Daoy (cell line): ENCODE data around the gene NEURL2. TPM values are rescaled to one million over a fixed set of nuclear protein-coding genes. Genes with fewer than 3 reads are reported as not detected.
"Not testable (repeated sequence)": the region's sequence is repeated elsewhere in the genome, so short reads cannot be mapped to it uniquely, and the experiment has no call there.

ENCODE experiments used
- DNase-seq: peaks from one replicate; pipeline ENCODE4 v3.0.0-alpha.2; 2015; ENCODE audit warnings: low read depth
- total RNA-seq: library from RNA; depleted of rRNA; stranded (reverse); fragments of >200 nt; shearing (Covaris generic); gene quantifications from 2 replicates; pipeline ENCODE4 v1.2.3, GENCODE V29; 2014; rRNA removed

NEURL2 gene, protein sequence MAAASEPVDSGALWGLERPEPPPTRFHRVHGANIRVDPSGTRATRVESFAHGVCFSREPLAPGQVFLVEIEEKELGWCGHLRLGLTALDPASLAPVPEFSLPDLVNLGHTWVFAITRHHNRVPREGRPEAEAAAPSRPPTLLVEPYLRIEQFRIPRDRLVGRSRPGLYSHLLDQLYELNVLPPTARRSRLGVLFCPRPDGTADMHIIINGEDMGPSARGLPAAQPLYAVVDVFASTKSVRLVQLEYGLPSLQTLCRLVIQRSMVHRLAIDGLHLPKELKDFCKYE
- 0.42 and 2.3 TPM in 2 replicates for total RNA-seq

DNA sequence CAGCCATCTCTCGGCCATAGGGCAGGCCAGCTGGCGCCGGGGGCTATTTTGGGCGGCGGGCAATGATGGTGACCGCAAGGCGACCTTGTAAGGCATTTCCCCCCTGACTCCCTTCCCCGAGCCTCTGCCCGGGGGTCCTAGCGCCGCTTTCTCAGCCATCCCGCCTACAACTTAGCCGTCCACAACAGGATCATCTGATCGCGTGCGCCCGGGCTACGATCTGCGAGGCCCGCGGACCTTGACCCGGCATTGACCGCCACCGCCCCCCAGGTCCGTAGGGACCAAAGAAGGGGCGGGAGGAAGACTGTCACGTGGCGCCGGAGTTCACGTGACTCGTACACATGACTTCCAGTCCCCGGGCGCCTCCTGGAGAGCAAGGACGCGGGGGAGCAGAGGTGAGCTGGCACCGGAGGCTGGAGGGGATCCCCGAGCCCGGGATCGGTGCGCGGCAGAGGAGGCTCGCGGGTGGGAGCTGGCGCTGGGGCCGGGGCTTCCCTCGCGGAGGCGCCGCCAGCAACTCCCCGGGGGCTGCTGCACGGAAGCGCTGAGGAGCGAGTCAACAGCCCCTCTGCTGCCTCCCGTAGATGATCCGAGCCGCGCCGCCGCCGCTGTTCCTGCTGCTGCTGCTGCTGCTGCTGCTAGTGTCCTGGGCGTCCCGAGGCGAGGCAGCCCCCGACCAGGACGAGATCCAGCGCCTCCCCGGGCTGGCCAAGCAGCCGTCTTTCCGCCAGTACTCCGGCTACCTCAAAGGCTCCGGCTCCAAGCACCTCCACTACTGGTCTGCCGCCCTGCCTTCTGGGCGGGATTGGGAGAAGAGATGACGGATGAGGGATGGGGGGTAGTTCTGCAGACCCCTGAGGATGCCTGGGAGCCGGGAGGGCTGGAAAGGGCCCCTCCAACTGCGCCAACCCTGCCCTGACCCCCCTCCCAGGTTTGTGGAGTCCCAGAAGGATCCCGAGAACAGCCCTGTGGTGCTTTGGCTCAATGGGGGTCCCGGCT is at the start of gene NEURL2, which contains the start of gene CTSA:
Gene NEURL2, minus strand, starts transcription at position 224 of the 999 bp plus-strand sequence. Its CDS starts 217 bp downstream, at position 7.
Gene CTSA, plus strand, starts transcription at position 351 of the 999 bp plus-strand sequence. Its CDS starts 234 bp downstream, at position 585.
- DNase-seq: peak; percentile 93

DNA sequence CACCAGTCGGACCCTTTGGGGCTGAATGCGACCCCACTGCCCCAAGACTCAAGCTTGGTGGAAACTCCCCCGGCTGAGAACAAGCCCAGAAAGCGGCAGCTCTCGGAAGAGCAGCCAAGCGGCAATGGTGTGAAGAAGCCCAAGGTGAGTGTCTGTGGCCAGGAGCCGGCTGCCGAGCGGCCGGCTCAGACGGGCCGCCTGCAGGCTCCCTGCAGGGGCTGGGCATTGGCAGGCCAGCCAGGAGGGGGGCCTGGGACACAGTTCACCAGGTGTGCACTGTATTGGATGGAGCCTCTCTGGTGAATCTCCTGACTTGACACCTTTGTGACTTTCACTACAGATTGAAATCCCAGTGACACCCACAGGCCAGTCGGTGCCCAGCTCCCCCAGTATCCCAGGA is 49.5 kb upstream of the NEURL2 start:
- no peak for DNase-seq

DNA sequence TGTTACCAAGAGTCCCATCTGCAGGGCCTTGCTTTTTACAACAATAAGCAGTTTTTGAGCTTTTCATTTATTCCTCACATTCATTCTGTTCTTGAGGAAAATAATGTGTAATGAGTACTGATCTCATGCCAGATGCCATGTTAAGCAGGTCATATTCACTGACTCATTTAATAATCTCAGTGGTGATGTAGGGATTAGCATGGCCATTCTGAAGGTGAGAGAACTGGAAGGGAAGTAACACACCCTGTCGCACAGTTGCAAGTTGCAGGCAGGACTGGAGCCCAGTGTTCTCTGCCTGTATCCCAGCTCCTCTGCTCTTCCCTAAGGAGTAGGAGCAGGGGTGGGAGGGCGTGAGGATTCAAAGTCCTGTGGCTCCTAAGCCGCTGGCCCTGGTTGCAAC is 49.0 kb upstream of the NEURL2 start:
- DNase-seq: no peak

DNA sequence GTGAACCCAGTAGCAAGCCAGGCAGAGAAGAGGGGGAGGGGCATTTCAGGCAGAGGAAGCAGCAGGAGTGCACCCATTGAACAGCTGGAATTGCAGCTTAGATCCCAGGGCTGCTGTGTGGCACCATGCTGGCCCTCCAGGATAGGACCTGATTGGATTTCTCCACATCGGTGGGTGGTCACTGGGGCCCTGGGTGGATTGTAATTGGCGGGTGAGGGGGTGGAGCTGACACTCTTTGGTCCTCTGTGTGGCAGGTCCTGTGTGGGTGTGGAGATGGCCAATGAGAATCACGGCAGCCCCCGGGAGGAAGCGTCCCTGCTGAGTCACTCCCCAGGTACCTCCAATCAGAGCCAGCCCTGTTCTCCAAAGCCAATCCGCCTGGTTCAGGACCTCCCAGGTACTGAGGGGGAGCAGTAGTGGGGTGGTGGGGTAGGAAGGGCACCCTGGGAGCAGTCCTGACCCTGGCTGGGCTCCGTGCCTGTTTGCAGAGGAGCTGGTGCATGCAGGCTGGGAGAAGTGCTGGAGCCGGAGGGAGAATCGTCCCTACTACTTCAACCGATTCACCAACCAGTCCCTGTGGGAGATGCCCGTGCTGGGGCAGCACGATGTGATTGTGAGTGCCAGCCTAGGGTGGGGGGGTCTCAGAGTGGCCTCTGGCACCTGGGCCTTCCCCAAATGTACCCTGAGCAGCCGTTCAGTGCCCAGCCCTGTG is 47.9 kb upstream of the NEURL2 start:
- no peak for DNase-seq

DNA sequence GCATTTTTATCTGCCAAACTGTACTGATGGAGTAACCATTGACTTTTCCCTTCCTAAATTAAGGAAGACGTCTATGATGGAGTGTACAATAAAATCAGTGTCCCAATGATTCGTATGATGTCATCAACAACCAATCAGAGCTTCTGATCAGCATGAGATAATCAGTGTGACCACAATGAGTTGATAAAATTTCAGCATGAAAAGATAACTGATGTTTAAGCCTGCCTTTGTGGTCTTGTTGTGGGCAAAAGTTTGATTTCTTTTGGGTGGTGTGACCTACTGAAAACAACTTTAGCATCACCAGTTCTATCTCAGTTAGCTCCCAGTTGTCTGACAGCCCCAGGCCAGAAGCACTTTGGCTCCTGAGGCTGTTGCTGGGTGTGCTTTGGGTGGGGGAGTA is 46.8 kb upstream of the NEURL2 start:
- peak; percentile 26 for DNase-seq

DNA sequence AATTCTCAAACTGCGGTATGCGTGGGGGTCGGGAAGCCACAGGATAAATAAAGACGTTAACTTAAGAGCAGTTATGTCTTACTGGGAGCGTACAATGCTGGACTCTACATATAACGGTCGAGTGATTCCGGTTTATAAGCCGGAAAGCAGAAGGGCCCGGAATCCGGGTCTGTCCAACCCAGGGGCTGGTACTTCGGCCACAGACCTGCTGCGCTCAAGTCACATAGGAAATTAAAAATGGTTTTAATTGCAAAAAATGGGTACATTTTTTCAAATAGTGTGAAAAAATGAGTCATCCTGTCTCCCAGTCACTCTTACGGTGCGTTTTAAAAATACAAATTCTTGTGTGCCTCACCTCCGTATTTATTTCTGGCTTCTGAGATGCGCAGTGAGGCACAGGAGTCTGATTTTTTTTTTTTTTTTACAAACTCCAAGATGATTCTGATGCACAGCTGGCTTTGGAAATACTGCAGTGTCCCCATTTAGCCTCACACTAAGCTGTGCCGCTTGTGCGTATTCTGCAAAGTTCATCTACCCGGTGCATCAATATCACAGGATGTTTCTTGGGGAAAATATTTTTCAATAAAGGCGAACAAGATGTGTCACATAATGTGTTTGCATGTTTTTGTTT is 44.5 kb upstream of the NEURL2 start:
- DNase-seq: no peak

DNA sequence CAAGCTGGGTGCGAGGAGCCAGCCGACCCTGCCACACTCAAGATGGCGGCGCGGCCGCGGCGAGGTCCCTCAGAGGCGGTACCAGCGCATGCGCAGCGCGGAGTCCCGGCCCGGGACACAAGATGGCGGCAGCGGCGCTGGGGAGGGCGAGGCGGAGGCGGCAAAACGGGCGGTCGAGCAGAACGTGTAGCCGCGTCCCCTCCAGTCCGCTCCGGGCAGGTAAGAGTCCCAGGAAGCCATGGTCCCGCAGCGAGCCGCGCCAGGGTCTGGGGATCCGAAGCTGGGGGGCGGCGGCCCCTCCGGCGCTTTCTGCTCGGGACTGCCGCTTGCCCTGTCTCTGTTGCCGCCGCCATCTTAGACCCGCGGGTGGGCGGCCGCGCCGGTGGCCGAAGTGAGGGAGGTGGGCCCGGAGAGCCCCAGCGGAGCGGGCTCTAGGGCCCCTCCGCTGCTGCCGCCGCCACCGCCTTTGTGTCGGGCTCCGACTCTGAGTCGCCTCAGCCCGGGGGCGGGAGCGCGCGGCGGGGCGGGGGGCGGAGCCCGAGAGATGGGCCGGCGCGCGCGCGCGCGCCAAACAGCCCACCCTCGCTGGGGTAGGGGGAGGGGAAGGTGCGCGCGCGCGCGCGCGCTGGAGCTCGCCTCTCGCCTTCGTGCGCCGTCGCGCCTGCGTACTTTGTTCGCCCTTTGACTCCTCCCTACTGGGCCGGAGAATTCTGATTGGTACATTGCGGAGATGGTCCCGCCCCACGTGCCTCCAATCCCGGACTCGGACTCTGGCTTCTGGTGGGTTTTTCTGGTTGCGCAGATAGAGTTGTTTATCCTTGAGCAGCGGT is 43.8 kb upstream of the NEURL2 start, which contains the start of gene PCIF1:
Gene PCIF1, plus strand, starts transcription at position 98 of the 830 bp plus-strand sequence. CDS start 4,317 bp downstream, outside the sequence.
- DNase-seq: peak; percentile 97

DNA sequence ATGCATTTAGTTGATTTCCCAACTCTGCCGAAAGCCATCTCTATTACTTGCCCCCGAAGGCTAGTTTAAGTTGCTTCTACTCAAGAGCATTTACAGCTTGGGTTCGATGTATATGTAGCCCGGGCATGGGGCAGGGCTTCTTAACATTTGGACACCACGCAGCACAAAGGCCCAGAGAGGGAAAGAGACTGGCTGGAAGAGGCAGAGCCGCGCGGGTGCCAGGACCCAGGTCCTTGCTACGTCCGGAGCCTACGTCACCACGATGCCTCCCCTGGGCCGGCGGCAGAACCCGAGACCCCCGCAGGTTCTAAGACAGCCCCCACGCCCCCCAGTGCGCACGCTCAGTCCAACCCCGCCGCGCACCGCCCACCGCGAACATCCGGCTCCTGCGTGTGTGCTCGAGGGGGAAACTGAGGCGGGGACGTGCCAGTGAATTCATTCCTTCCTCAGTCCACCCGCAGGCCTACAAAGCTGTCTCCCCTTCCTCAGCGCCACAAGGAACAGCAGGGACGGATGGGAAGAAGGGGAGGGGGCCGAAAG is 43.1 kb upstream of the NEURL2 start:
- peak; percentile 44 for DNase-seq

DNA sequence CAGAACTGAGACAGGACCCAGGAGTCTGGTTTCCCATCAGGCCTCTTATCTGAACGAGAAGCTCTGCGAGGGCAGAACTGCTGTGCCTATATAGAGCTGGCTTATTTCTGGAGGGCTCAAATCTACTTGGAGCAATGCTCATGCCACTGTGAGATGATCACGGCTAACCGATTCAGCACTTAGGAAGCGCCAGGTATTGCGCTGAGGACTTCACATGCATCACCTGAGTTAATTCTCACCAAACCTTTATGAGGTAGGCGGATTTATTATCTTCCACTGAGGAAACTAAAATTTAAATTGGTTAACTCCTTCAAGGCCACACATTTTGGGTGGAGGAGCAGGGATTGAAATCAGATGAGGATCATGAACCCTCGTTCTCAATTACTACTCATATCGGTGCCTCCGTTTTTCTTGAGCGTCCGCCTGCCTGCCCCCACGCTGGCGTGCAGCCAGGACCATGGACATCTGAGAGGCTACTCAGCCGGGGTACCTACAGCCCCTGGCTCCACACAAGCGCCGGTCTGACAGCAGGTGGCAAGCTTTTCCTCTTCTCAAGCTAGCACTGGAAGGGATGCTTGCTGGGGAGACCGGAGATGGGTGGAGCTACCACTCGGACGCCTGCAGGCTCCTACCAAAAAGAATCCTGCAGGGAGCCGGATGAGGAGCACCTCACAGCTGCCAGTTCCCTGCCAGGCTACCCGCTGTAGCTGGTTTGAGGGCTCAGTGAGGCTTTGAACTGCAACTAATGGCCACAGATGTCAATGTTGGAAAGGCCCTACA is 42.4 kb upstream of the NEURL2 start:
- DNase-seq: peak; percentile 75

DNA sequence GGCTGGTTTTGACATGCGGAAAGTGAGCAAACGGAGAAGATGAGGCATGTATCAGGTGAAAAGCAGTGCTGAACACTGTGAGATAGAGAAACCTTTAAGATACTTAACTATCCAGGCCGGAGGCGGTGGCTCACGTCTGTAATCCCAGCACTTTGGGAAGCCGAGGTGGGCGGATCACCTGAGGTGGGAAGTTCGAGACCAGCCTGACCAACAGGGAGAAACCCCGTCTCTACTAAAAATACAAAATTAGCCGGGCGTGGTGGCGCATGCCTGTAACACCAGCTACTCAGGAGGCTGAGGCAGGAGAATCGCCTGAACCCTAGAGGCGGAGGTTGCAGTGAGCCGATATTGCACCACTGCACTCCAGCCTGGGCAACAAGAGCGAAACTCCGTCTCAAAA is 40.7 kb upstream of the NEURL2 start:
- not testable (repeated sequence) for DNase-seq

DNA sequence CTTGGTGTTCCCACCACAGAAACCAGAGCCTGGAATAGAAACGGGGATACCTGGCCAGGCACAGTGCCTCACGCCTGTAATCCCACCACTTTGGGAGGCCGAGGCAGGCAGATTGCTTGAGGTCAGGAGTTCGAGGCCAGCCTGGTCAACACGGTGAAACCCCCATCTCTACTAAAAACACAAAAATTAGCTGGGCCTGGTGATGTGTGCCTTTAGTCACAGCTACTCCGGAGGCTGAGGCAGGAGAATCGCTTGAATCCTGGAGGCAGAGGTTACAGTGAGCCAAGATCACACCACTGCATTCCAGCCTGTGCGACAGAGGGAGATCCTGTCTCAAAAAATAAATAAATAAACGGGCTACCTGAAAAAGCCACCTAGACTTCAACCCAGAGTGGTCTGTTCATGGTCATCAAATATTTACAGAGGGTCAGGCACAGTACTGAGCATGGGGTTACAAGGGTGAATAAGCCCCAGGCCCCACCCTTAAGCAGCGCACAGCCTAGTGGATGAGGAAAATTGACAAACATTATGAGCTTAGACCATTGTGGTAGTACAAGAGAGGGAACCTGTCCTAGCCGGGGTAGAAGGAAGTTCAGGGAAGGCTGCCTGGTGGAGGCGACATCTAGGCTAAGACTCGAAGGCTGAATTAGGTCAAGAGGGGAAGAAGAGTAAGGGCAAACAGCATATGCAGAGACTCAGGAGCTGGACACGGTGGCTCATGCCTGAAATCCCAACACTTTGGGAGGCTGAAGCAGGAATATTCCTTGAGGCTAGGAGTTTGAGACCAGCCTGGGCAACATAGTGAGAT is 36.3 kb upstream of the NEURL2 start:
- no peak for DNase-seq

DNA sequence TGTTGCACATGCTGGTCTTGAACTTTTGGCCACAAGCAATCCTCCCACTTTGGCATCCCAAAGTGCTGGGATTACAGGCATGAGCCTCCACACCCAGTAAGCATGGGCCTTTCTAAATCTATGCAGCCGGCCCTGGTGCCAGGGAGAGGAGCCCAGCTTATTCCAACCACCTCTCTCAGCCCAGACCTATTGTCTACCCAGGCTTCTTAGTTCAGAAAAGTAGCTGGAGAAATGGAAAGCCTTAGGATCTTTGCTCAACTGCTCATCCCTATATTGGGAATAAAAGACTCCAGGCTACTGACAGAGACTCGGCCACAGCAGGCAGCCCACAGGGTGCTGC is 35.7 kb upstream of the NEURL2 start:
- DNase-seq: no peak

DNA sequence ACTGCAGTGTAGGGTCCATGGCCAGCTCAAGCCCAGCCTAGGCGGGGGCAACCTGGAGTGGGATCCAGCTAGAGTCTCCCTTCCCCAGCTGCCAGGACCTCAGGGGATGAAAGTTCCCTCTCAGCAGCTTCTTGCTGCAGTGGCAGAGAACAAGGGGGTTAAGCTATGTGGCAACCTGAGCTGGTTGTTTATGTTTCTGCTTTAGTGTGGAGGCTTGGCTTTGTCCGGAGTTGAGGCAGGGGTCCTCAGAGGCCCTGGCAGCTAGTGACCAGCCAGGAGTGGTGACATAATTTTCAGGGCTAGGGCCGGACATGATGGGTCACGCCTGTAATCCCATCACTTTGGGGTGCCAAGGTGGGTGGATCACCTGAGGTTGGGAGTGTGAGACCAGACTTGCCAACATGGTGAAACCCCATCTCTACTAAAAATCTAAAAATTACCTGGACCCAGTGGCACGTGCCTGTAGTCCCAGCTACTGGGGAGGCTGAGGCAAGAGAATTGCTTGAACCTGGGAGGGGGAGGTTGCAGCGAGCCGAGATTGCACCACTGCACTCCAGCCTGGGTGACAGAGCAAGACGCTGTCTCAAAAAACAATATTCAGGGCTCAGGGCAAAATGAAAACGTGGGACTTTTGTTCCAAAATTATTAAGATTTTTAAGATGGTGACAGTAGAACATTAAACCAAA is 35.0 kb upstream of the NEURL2 start:
- no peak for DNase-seq

DNA sequence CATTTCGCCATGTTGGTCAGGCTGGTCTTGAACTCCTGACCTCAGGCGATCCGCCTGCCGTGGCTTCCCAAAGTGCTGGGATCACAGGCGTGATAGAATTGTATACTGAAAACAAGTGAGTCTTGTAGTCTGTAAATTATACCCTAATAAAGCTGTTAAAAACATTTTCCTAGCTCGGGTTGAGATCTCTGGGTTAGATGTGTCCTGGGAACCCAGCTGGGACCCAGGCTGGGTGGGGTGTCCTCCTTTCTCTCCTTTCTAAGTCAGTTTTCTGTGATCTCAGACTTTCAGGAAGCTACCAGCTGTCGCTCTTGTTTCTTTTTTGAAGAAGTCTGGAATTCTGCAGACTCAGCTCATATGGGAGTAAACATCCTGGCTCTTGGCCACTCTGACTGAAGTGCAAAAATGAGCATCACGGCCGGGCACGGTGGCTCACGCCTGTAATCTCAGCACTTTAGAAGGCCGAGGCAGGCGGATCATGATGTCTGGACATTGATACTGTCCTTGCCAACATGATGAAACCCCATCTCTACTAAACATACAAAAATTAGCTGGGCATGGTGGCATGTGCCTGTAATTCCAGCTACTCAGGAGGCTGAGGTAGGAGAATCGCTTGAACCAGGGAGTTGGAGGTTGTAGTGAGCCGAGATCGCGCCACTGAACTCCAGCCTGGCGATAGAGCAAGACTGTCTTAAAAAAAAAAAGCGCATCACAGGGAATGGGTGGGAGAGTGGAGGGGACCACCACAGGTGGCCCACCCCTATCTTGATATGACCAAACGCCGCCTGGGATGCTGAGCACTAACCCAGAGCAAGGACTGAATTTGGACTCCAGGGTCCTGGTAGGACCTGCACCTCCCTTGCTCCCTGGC is 33.6 kb upstream of the NEURL2 start:
- no peak for DNase-seq

DNA sequence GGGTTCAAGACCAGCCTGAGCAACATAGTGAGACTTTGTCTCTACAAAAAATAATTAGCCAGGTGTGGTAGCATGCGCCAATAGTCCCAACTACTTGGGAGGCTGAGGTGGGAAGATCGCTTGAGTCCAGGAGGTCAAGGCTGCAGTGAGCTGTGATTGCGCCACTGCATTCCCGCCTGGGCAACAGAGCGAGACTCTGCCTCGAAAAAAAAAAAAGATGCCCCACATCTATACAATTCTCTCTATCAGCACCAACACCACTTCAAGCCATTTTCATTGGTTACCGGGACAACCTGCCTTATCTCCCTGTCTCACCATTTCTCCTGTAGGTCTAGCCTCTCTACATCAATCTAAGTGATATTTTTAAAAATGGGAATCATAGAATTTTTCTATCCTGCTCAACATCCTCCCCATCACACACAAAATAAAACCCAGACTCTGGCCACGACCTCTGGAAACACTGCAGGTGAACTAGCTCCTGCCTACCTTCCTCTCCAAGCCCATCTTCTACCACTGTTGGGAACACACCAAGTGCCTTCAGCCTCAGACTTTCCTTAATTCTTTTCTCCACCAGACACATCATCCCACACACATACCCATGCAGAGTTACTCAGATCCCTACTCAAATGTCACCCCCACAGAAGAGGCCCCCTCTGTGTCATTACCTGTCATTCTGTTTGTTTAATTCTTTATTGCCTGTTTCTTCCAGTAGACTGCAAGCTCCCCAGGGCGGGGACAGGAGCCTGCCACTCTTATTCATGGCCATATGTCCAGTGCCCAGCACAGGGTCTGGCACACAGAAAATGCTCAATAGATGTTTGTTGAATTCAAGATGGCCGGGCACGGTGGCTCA is 30.6 kb upstream of the NEURL2 start:
- no peak for DNase-seq
